GM18505 (cell line): Measurements from ENCODE around the gene RBM38.

Source experiments
- ATAC-seq: cut with Tn5 transposase; IDR thresholded peaks from one replicate; pipeline ENCODE4 v1.9.1; 2021; ENCODE audit not compliant: unreplicated experiment
- POLR2A ChIP-seq: IDR thresholded peaks from 4 replicates; pipeline ENCODE4 v1.6.1; 2011; ENCODE audit warnings: borderline replicate concordance; ENCODE audit not compliant: insufficient read depth, insufficient read length; ENCODE audit errors: extremely low read depth

Gene RBM38

GRCh38 chr20:57437672-57438330 is 46.6 kb downstream of the RBM38 start:
- no peak for ATAC-seq
- no peak for TF ChIP-seq POLR2A

DNA sequence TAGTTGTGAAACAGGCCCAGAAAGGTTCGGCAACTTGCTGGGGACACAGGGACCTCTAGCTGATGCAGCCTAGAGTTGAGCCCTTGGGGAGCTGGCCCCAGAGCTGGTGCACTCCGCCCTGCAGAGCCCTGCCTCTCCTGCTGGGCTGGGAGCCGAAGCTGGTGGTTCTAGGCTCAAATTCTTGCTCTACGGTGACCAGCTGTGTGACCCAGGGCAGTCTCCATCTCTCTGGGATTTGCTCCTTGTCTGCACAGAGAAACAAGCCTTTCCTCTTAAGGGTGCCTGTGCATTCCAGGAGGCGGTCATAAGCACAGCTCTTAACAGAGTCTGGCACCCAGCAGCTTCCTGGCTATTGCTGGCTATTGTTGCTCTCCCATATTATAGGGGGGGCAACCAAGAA is 47.4 kb downstream of the RBM38 start:
- no peak for ATAC-seq
- no peak for TF ChIP-seq POLR2A

- TF ChIP-seq POLR2A, result no peak
- no peak for ATAC-seq
These were observed 48.2 kb downstream of the RBM38 start for GRCh38 chr20:57439432-57439831.

- no peak for ATAC-seq
- TF ChIP-seq POLR2A, result no peak
These were observed 48.8 kb downstream of the RBM38 start for GRCh38 chr20:57439993-57440392.

DNA sequence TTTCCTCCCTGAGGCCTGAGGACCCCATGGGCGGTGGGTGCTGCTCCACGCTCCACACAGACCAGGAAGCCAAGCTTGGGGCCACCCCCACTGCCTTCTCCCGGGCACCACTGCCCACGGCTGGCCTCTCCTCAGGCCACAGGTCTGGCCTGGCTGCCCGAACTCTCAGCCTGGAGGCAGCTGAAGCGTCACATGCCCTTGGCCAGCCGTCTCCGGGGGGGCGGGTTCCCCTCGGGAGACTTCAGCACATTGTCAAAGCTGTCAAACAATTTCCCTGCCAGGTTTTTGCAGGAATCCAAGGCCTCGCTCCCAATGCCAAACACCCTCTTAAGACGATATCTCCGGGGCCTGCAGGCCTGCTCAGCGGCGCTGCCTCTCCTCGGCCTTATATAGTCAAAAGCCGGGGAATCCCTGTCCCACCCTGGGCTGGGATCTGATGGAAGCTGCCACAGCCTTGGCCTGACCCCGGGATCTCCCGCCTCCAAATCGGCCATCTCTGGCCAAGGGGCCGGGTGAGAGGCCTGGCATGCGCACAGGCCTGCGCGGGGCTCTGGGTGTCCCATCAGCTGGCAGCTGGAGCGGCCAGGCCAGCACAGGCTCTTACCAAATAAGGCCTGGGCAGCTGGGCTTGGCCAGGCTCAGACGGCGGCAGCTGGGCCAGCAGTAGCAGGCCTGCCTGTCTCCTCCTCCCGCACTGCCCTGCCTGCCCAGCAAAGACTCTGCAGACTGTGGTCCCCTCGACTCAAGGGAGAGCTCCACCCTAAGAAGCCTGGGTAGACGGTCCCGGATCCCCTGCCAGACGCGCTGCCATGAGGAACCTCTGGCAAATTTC is 49.7 kb downstream of the RBM38 start:
- TF ChIP-seq POLR2A, result no peak
- no peak for ATAC-seq

DNA sequence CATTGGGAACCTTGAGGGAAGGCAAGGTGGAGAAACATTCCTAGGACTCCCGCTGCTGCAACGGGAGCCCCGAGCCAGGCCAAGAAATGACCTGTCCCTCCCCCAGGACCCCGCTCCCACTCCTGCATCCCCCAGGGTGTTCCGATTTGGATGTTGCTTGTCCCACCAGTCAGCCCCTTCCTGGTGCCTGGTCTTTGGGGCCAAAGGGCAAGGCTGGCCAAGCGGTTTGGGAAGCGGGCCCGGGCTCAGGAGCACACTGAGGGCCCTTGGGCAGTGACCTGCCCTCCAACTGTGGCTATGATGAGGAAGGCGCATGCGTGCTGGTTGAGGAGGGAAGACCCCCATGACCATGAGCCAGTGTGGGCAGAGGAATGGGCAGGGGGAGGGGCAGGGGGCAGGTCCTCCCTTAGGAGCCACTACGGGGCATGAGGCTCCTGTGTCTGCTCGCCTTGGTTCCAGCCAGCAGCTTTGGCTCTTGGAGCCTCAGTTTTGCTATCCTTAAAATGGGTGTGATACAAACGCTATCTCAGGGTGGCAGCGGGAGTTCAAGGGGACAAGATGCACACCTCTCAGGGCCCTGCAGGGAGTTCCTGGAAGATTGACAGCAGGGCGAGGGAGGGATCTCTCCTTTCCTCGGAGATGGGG is 50.4 kb downstream of the RBM38 start:
- no peak for ATAC-seq
- TF ChIP-seq POLR2A, result no peak

DNA sequence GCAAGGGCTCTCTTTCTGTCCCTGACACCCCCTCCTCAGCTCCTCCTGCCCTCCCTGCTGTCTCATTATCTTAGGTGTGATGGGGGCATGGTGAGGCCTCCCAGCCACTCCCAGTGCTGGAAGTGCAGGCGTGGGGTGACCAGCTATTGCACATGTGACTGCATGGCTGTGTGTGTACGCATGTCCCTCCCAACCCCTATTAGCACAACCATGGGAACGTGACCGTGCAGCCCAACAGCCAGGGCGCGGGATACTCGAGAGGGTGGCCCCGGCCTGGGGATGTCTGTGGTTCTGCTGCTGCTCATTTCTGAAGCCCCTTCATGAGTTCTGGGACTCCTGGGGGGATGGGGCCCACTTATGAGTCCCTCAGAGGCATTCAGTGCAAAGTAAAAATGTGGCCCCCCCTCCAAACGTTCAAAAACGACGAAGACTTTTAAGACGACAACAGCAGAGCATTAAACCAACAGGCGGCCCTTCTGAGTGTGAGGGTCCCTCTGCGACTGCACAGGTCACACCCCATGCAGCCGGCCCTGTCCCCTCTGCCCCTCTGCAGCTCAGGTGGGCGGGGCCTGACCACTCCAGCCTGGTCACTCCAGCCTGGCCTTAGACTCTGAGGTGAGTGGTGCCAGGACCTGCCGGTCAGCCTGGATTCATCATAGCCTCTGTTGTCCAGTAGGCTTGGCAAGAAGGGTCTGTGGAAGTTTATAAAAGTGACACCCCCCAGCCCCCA is 51.1 kb downstream of the RBM38 start:
- no peak for TF ChIP-seq POLR2A
- no peak for ATAC-seq

GRCh38 chr20:57442888-57443239 is 51.7 kb downstream of the RBM38 start:
- no peak for ATAC-seq
- TF ChIP-seq POLR2A, result no peak

GRCh38 chr20:57443349-57444265 is 52.4 kb downstream of the RBM38 start:
- no peak for ATAC-seq
- no peak for TF ChIP-seq POLR2A

- TF ChIP-seq POLR2A, result no peak
- ATAC-seq, result no peak
These were observed 53.3 kb downstream of the RBM38 start for GRCh38 chr20:57444394-57445048.

GRCh38 chr20:57445298-57445697 is 54.1 kb downstream of the RBM38 start:
- no peak for ATAC-seq
- TF ChIP-seq POLR2A, result no peak

DNA sequence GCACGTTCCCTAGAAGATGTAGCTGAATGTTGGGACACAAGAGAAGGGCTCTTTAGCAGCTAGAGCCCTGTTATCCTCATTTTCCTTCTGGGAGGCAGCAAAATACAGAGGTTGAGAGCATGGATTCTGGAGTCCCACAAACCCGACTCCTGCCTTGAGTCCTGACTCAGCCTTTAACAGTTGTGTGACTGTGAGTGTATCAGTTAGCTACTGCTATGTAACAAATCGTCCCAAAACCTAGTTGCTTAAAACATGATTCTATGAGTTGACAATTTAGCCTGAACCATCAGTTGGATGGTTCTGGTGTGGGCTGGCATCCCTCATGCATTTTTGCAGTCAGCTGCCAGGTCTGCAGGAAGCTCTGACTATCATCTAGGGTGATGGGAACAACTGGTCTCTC is 54.6 kb downstream of the RBM38 start:
- no peak for TF ChIP-seq POLR2A
- ATAC-seq, result no peak
